ENCODE results near the gene PEX7.

The PEX7 gene, protein sequence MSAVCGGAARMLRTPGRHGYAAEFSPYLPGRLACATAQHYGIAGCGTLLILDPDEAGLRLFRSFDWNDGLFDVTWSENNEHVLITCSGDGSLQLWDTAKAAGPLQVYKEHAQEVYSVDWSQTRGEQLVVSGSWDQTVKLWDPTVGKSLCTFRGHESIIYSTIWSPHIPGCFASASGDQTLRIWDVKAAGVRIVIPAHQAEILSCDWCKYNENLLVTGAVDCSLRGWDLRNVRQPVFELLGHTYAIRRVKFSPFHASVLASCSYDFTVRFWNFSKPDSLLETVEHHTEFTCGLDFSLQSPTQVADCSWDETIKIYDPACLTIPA

DNA sequence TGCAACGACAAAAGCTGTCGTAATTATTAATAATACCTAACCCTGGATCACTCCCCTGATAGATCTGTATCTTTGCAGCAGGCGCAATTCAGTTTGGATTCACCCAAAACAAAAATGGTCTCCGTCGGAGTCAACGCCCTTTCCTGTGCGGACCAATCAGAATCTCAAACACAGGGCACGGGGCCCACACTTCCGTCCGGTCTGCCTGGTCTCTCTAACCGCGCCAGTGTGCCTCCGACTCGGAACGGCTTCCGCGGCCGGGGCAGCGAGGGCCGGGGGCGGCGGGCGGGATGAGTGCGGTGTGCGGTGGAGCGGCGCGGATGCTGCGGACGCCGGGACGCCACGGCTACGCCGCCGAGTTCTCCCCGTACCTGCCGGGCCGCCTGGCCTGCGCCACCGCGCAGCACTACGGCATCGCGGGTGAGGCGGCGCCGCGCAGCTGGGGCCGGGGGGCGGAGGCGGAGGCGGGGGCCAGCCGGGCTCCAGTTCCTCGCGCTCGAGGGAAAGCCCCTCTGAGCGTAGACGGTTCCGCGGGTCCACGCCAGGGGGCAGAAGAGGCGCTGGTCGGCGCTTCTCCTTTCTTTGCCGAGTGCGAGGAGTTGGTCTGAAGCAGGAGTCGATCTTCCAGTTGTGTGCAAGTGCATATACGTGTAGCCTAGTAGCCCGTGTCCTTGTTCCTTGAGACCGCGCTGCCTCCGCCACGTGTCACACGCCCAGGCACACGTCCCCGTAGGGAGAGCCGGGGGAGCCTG, at the start of gene PEX7:
Gene PEX7, plus strand, starts transcription at position 217 of the 752 bp plus-strand sequence. Its CDS starts 74 bp downstream, at position 291.
- DNase-seq (ENCODE audit: low read depth, low spot score) = peak; percentile 70
- H3K9ac ChIP-seq (ENCODE audit: insufficient read length) = peak within 1 kb of the TSS; percentile 91
- peak within 1 kb of the TSS; percentile 60; the same call in 1 of the 2 replicates for H3K27ac ChIP-seq
- H3K4me3 ChIP-seq = peak within 1 kb of the TSS; percentile 97
- TF ChIP-seq EZH2 (IDR thresholded peaks at IDR 0.05) (no peak), FOXP2 (optimal IDR thresholded peaks at IDR 0.05; ENCODE audit: control extremely low read depth, extremely low read length, insufficient read depth) (no peak), POLR2AphosphoS5 (IDR thresholded peaks at IDR 0.05; ENCODE audit: borderline replicate concordance, low read depth, low read length) (peak; percentile 88)
- no peaks in the 10 kb centered on the region for H3K9me3 ChIP-seq (ENCODE audit: low read depth, low read length)
- H3K36me3 ChIP-seq (ENCODE audit: insufficient read depth, low read length) = peaks cover 12% of the 10 kb centered on the region

DNA sequence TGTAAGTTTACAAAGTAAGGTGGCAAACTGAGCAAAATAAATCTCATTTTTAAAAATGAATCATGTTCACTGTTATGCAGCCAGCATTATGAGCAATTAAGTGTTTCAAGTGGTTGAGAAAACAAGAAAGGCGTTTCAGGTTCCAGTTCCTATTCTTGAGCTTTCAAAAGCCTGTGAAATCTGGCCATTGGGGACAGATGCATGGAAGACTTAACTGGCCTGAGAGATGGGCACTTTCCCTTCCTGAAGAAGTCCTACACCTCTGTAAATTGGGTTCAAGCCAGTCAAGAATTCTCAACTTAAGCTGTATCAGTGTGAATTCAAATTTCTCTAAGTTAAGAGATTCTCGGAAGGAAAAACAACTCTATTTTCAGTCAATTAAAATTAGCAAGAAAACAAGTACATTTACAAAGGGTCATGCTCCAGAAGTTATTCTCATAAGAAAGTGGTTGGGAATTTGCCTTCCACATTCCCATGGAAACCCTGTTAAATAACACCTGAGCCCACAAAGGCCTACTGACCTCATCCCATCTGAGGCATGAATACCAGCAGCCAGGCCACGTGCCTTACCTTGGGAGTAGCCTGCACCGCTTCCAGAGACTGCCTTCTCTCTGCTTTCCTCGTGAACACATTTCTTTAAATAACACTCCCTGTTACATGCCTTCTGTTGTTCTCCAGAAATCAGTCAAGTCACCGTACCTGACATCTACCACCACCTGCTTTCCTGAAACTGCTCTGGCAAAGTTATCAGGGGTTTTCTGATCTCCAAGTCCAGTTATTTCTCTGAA, 49.5 kb upstream of the PEX7 start:
- Histone ChIP-seq H3K36me3 (ENCODE audit: insufficient read depth, low read length) (peaks cover 3% of the 10 kb centered on the region; the same call in 1 of the 2 replicates), H3K27ac (peak overlapping the region; percentile 71), H3K4me3 (no peak overlapping the region), H3K9me3 (ENCODE audit: low read depth, low read length) (no peaks in the 10 kb centered on the region), H3K9ac (ENCODE audit: insufficient read length) (no peak overlapping the region)
- TF ChIP-seq EZH2 (IDR thresholded peaks at IDR 0.05) = no peak
- no peak for TF ChIP-seq POLR2AphosphoS5 (IDR thresholded peaks at IDR 0.05; ENCODE audit: borderline replicate concordance, low read depth, low read length)
- no peak for TF ChIP-seq FOXP2 (optimal IDR thresholded peaks at IDR 0.05; ENCODE audit: control extremely low read depth, extremely low read length, insufficient read depth)
- no peak for DNase-seq (ENCODE audit: low read depth, low spot score)

DNA sequence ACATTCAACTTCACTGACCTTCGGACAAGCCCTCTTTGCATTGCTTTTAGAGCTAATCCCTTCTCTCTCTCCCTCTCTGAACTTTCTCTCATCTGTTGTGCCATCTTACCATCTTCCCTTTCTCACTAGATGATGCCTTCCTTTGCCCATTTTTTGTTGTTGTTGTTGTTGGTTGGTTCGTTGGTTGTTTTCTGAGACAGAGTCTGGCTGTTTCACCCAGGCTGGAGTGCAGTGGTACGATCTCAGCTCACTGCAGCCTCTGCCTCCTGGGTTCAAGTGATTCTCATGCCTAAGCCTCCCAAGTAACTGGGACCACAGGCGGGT, 49.0 kb upstream of the PEX7 start:
- TF ChIP-seq POLR2AphosphoS5 (IDR thresholded peaks at IDR 0.05; ENCODE audit: borderline replicate concordance, low read depth, low read length) (no peak), EZH2 (IDR thresholded peaks at IDR 0.05) (no peak), FOXP2 (optimal IDR thresholded peaks at IDR 0.05; ENCODE audit: control extremely low read depth, extremely low read length, insufficient read depth) (no peak)
- Histone ChIP-seq H3K9ac (ENCODE audit: insufficient read length) (no peak overlapping the region), H3K9me3 (ENCODE audit: low read depth, low read length) (no peaks in the 10 kb centered on the region), H3K27ac (peak overlapping the region; percentile 71), H3K36me3 (ENCODE audit: insufficient read depth, low read length) (peaks cover 3% of the 10 kb centered on the region; the same call in 1 of the 2 replicates), H3K4me3 (no peak overlapping the region)
- DNase-seq (ENCODE audit: low read depth, low spot score) = no peak

DNA sequence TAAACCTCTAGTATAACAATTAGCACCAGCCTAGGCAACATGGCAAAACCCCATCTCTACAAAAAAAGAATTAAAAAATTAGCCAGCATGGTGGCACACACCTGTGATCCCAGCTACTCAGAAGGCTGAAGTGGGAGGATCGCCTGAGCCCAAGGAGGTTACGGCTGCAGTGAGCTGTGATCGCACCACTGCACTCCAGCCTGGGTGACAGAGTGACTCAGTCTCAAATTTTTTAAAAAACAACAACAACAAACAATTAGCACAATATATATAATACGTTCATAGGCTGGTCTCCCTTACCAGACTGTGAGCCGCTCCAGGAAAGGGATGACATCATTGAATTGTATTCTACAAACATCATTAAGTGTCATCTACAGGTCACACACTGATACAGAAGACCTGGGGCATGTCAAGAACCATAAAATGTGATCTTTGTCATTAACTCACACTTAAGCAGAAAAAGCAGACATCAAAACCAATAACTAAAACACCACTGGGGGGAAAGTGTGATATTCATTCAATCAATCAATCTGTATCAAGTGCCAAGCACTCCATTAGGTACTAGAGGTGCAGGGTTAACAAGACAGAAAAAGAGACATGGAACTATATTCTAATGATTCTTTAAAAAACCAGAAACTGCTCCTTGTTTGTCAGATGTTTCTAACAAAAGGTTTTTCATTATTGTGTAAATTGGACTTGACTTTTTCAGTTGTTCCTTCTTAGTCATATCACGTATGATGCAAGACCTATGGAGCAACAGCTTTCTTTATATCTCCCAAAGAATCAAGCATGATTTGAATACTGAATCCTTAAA, 48.0 kb upstream of the PEX7 start:
- Histone ChIP-seq H3K9ac (ENCODE audit: insufficient read length) (no peak overlapping the region), H3K27ac (peak overlapping the region; percentile 69), H3K36me3 (ENCODE audit: insufficient read depth, low read length) (no peaks in the 10 kb centered on the region; the same call in 1 of the 2 replicates), H3K9me3 (ENCODE audit: low read depth, low read length) (no peaks in the 10 kb centered on the region), H3K4me3 (peak overlapping the region; percentile 4; the same call in 1 of the 2 replicates)
- DNase-seq (ENCODE audit: low read depth, low spot score) = no peak
- no peak for TF ChIP-seq FOXP2 (optimal IDR thresholded peaks at IDR 0.05; ENCODE audit: control extremely low read depth, extremely low read length, insufficient read depth)
- no peak for TF ChIP-seq POLR2AphosphoS5 (IDR thresholded peaks at IDR 0.05; ENCODE audit: borderline replicate concordance, low read depth, low read length)
- no peak for TF ChIP-seq EZH2 (IDR thresholded peaks at IDR 0.05)

DNA sequence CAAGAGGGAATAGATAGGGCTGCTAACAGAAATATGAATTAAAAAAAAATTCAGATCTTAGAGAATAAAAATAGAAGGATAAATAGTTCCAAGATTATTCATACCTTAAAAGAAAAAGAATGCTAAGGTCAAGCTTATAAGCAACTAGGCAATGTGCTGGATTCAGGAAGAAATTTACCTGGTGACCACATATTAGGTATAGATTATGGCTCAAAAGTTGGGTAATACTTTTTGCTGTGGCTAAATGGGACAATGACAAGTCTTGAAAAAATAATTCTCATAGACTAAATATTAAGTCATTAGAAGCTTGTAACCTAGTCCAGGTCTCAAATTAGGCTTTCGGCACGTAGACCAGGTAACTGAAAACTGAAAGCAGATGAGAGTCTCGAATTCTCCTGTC, 47.3 kb upstream of the PEX7 start:
- H3K4me3 ChIP-seq = no peak overlapping the region; the same call in 1 of the 2 replicates
- no peak for DNase-seq (ENCODE audit: low read depth, low spot score)
- H3K9me3 ChIP-seq (ENCODE audit: low read depth, low read length) = no peaks in the 10 kb centered on the region
- H3K27ac ChIP-seq = peak overlapping the region; percentile 69
- no peak overlapping the region for H3K9ac ChIP-seq (ENCODE audit: insufficient read length)
- H3K36me3 ChIP-seq (ENCODE audit: insufficient read depth, low read length) = no peaks in the 10 kb centered on the region; the same call in 1 of the 2 replicates
- TF ChIP-seq FOXP2 (optimal IDR thresholded peaks at IDR 0.05; ENCODE audit: control extremely low read depth, extremely low read length, insufficient read depth) (no peak), EZH2 (IDR thresholded peaks at IDR 0.05) (no peak), POLR2AphosphoS5 (IDR thresholded peaks at IDR 0.05; ENCODE audit: borderline replicate concordance, low read depth, low read length) (no peak)

DNA sequence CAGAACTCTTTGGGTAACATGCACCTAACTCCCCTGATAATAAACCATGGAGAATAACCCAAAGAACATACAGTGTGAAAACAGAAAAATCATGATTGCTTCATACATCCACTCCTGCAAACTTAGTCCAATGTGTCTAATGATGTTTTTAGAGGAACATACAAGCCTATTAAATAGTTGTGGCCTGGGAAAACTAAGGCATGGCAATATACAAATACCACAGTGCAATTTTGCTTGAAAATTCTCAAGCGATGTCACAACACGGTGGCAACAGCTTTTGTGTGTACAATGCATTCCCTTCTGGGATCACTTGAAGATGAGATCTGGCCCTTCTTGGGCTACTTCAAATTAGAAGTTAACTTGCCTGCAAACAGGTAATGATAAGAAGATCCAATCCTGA, 46.8 kb upstream of the PEX7 start:
- Histone ChIP-seq H3K9ac (ENCODE audit: insufficient read length) (no peak overlapping the region), H3K27ac (peak overlapping the region; percentile 69), H3K9me3 (ENCODE audit: low read depth, low read length) (no peaks in the 10 kb centered on the region), H3K4me3 (no peak overlapping the region), H3K36me3 (ENCODE audit: insufficient read depth, low read length) (no peaks in the 10 kb centered on the region; the same call in 1 of the 2 replicates)
- TF ChIP-seq POLR2AphosphoS5 (IDR thresholded peaks at IDR 0.05; ENCODE audit: borderline replicate concordance, low read depth, low read length) = no peak
- TF ChIP-seq FOXP2 (optimal IDR thresholded peaks at IDR 0.05; ENCODE audit: control extremely low read depth, extremely low read length, insufficient read depth) = no peak
- no peak for TF ChIP-seq EZH2 (IDR thresholded peaks at IDR 0.05)
- no peak for DNase-seq (ENCODE audit: low read depth, low spot score)

DNA sequence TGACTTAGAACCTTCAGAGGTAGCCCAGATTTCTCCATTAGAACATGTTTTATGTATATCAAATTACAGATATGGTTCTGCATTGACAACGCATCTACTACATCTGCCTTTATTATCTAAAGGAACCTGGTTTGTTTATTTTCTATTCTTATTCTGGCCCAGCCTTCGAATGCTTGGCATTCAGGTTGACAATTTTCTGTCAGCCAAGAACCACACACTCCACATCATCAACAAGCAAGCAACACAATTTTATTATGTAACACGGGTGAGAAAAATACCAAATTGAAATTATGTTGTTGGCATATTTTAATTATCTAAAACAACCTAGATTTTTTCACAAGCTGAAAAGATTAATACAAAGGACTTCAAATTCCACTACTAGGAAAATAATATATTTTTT, 44.7 kb upstream of the PEX7 start:
- no peak for TF ChIP-seq EZH2 (IDR thresholded peaks at IDR 0.05)
- TF ChIP-seq FOXP2 (optimal IDR thresholded peaks at IDR 0.05; ENCODE audit: control extremely low read depth, extremely low read length, insufficient read depth) = no peak
- TF ChIP-seq POLR2AphosphoS5 (IDR thresholded peaks at IDR 0.05; ENCODE audit: borderline replicate concordance, low read depth, low read length) = no peak
- no peak for DNase-seq (ENCODE audit: low read depth, low spot score)
- Histone ChIP-seq H3K9me3 (ENCODE audit: low read depth, low read length) (no peaks in the 10 kb centered on the region), H3K9ac (ENCODE audit: insufficient read length) (no peak overlapping the region), H3K36me3 (ENCODE audit: insufficient read depth, low read length) (no peaks in the 10 kb centered on the region; the same call in 1 of the 2 replicates), H3K27ac (no peak overlapping the region), H3K4me3 (no peak overlapping the region)

Data from SK-N-MC (cell line).